GM18861 (cell line): ENCODE results near the gene SP100.
"Not testable (repeated sequence)": the region's sequence is repeated elsewhere in the genome, so short reads cannot be mapped to it uniquely, and the experiment has no call there.

Source experiments
- ATAC-seq: cut with Tn5 transposase; IDR thresholded peaks from one replicate; pipeline ENCODE4 v1.9.1; 2021; ENCODE audit not compliant: unreplicated experiment

Gene SP100

DNA sequence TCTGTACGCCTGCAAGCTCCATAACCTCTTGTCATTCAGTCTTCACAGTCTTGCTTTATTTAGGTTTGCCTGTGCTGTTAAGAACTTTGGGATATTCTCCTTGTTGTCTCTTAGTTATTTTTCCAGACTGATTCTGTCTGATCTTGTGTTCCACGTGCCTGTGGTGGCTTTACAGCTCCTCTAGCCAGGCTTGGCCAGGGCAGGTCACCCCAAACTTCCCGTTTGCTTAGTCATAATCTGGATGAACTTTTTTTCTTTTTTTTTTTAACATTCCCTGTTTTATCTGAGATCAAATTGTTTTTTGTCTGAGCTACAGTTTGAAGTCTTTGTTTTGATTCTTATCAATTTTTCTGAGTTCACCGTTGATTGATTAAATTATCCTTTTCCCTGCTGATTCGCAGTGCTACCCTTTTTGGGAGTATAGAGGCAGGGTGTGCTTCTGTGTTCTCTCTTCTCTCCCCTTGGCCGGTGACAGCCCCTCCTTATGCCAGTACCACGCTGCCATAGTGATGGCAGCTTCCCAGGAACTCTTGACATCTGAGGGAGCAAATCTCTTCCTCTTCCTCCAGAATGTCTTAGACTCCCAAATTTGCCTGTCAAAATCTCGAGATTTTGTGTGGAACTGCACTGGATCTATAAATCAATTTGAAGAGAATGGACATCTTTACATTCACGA lies 2.5 kb downstream of the SP100 start:
- ATAC-seq = no peak

GRCh38 chr2:230419181-230419580 lies 3.2 kb downstream of the SP100 start:
- no peak for ATAC-seq

DNA sequence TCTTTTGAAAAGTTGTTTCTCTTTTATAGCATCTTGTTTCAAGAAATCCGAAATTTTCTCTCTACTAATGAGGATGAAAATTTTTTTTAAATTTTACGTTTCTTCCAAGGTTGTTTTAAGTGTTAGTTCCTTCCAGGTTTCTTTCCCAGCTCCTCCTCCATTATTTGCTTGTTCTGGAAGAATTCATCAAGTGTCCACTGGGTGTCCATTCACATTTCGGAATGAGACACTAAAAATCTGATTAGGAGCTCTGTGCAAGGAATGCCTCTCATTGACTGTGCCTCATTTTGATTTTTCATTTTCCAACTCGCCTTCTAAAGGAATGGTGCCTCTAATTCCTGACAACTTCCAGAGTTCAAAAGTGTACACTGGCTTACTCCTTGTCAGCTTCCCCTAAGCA lies 6.1 kb downstream of the SP100 start:
- no peak for ATAC-seq

DNA sequence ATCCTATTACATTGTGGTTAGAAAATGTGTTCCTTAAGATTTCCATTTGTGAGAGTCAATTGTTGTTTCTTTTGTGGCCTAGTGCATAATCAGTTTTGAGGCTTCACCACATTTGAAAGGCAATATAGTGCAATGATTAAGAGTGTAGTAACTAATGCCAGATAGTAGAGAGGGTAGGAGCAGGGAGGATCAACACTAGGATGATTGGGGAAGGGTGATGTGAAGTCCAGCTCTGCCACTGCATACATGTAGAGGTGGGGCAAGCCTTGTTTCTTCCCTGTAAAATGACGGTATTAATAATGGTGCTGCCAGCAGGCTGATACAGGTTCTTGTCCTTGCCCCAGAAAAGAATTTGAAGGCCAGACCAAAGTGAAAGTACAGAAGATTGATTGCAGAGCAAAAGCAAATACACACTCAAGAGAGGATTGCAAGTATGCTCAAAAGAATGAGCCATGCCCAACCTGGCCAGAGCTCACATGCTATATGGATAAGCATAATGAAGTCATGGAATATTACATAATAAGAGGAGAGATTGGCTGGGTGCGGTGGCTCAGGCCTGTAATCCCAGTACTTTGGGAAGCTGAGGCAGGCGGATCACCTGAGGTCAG lies 8.0 kb downstream of the SP100 start:
- ATAC-seq = no peak

DNA sequence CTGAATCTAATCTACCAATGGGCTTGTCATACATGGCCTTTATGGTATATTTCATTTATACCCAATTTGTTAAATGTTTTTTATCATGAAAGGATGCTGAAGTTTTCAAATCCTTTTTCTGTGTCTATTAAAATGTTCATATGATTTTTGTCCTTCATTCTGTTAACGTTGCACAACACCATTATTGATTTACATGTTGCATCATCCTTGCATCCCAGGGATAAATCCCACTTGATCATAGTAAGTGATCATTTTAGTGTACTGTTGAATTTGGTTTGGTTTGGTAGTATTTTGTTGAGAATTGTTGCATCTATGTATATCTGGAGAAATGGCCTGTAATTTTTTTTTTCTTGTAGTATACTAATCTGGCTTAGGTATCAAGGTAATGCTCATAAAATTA lies 9.4 kb downstream of the SP100 start:
- no peak for ATAC-seq

DNA sequence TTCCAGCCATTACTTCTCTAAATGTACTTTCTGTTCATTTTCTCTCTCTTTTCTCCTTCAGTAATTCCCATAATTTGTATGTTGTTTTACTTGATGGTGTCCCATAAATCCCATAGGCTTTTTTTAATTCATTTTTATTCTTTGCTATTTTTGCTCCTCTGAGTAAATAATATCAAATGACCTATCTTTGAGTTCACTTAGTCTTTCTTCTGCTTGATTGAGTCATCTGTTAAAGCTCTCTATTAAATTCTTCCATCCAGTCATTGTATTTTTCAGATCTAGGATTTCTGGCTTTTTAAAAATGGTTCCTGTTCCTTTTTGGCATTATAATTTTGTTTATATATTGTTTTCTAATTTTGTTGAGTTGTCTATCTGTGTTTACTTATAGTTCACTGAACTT lies 13.5 kb downstream of the SP100 start:
- no peak for ATAC-seq

DNA sequence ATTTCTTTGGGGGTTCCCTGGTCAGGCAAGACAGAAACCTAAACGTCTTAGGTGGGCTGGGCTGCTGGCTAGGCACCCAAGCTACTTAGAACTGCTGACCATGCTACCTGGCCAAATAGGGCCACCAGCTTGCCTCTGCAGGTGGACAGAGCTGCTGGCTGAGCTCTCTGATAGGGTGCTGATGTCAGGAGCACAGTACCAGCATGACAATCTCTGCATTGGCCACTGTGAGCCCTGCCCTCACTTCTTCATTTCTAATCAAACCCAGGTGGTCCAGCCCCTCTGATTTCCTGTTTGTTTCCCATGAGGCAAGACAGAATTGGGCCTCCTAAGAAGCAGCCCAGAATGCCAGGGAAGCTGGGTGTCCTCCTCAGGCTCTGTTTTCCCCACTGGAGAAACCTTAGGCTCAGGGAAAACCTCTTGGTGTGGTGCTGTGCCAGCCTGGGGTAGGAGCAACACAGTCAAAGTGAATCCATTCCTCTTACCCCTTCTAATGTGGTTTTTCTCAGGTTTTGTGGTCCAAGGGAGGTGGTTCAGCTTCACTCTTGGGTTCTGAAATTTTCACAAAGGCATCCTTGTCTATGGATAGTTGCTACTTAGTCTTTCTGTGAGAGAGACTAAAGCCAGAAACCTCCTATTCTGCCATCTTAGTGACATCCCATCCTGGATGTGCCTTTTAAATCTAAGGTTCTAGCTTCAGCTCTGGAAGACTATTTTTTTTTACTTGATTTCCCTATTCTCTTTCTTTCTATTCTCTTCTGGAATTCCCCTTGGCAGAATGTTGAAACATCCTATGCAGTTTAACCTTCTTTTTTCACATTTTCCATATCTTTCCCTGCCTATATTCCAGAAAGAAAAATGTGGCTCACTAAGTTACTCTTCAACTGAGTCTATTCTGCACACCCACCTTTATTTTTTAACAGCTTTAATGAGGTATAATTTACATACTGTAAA lies 15.2 kb downstream of the SP100 start:
- ATAC-seq = no peak

DNA sequence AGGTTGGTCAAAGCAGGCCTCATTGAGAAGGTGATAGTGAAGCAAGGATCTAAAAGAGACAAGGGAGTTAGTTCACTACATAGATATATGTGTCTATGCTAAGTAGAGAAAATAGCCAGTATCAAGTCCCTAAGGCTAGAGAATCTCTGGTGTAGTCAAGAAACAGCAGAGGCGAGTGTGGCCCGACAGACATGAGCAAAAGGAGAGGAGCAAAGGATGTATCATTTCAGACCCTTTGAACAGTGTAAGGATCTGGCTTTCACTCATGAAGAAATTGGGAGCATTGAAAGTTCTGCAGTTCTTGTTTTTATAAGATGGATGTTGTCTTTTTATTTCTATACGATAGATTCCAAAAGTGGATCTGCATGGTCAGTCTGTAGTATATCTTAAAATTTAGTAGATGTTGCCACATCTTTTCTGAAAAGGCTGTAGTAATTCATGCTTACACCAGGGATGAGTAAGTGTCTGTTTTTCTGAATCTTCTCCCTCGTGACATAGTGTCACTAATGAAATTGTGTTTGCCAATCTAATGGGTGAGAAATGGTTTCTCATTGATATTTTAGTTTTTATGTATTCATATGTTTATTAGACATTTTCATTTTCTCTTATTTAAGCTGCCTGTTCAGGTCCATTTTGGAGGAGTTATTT lies 18.8 kb downstream of the SP100 start:
- no peak for ATAC-seq

DNA sequence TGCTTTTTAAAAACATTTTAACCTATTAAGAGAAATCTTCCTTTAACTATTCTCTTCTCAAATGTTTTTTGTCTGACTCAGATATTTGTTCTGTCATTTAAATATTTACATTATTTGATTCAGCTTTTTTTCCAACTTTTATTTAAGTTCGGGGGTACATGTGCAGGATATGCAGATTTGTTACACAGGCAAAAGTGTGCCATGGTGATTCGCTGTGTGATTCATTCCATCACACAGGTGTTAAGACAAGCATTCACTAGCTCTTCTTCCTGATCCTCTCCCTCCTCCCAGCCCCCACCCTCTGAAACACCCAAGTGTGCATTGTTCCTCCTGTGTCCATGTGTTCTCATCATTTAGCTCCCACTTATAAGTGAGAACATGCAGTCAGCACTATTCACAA lies 19.4 kb downstream of the SP100 start:
- ATAC-seq = no peak

- not testable (repeated sequence) for ATAC-seq
Observed at GRCh38 chr2:230439121-230439520, 23.1 kb downstream of the SP100 start.

- ATAC-seq = peak; percentile 50
Observed at GRCh38 chr2:230439590-230439989, 23.6 kb downstream of the SP100 start.

DNA sequence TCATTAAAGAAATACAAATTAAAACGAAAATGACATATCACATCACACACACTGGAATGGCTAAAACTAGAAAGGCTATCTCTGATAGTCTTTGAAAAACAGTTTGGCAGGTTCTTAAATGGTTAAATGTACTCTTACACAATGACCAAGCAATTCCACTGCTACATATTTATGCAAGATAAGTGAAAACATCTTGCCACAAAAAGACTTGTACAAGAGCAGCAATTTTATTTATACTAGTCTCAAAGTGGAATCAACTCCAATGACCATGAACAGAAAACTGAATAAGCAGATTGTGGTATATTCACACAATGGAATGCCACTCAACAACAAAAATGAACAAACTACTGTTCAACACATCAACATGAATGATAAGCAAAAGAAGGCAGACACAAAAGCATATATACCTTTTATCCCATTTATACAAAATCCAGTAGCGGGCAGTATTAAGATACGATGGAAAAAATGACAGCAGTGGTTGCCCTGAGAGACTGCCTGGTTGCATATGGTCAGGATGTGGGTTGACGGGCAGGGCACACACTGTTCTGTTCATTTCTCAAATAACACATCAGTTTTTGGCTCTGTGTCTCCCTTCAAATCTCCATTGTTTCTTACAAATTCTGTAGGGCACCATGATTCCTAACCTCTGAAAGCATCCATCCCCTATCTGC lies 25.4 kb downstream of the SP100 start:
- ATAC-seq = peak; percentile 52

GRCh38 chr2:230443541-230443940 lies 27.5 kb downstream of the SP100 start:
- ATAC-seq = no peak

GRCh38 chr2:230444832-230445231 lies 28.8 kb downstream of the SP100 start:
- no peak for ATAC-seq

GRCh38 chr2:230447036-230447435 lies 31.0 kb downstream of the SP100 start:
- no peak for ATAC-seq

DNA sequence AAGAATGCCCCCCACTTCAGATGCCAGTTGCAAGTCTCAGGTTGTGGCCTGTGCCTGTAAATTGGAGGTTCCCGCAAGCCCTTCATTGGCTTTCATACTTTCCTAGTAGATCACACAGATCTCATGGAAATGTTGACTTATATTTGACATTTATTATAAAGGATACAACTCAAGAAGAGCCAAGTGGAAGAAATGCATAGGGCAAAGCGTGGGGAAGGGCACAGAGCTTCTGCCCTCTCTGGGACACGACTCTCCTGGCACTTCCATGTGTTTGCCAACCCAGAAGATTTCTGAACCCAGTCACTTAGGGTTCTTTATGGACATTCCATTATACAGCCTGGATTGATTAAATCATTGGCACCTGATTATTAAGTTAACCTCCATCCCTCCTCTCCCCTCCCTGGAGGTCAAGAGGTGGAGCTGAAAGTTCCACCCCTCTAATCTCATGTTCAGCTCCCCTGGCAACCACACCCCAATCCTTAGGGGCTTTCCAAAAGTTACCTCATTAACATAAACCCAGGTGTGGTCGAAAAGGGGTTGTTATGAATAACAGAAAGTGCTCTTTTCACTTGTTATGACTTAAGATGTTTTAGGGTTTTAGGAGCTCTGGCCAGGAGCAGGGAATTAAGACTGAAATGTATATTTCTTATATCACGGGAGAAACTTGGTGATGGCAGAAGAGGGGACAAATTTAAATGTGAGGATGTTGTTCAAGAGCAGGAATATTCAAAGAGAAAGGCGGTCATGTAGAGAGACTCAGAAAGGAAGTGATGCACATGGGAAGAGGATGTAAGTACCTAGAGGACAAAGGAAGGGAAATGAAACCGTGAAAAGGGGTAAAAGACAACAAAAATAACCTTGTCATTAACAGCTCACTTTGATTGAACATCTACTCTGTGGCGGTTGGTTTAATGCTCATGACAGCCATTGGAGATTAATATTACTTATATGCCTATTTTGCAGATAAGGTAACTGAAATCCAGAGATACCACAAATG lies 31.8 kb downstream of the SP100 start:
- peak; percentile 75 for ATAC-seq

DNA sequence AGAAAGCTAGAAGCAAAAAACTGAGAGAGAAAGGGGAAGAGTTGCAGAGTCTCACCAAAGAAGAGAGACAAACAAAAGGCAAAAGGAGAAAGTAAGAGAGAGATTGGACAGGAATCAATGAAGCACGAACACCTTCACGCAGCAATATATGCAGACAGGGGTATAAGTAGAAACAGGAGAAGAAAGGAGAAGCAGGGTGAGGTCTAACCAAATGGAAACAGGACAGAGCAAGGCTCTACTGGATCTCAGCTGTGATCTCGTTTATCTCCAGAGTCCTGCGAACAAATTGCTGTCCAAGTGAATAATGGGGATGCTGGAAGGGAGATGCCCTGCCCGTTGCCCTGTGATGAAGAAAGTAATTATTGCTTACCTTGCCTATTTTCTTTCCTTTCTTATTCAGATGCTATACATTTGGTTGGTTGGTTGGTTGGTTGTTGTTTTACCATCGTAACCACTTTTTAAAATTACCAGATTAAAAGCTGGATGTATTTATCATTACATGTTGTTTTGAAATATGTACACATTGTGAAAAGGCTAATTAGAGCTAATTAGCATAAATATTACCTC lies 34.0 kb downstream of the SP100 start:
- no peak for ATAC-seq

GRCh38 chr2:230453006-230453405 lies 37.0 kb downstream of the SP100 start:
- no peak for ATAC-seq

GRCh38 chr2:230455005-230455684 lies 39.1 kb downstream of the SP100 start:
- no peak for ATAC-seq
